Loucy (cell line): ENCODE data around the gene PSMC3.

Source experiments
- CTCF ChIP-seq: fragments of 200-600 bp; sonication (generic); conservative IDR thresholded peaks from 2 replicates; pipeline ENCODE4 v1.5.1; 2014; ENCODE audit warnings: mild to moderate bottlenecking, antibody characterized with exemption, low read length
- EZH2phosphoT487 ChIP-seq: fragments of 200-600 bp; IDR thresholded peaks from 2 replicates; pipeline ENCODE4 v1.6.1; 2018; ENCODE audit warnings: antibody characterized with exemption, mild to moderate bottlenecking, moderate library complexity, borderline replicate concordance

- TF ChIP-seq CTCF (no peak), EZH2phosphoT487 (no peak)
Measured at GRCh38 chr11:47399860-47400767, 26.1 kb downstream of the PSMC3 start.
